ENCODE results near the gene PPP1R12A. TPM values are rescaled to one million over a fixed set of nuclear protein-coding genes. Genes with fewer than 3 reads are reported as not detected.
"Not testable (repeated sequence)": the region's sequence is repeated elsewhere in the genome, so short reads cannot be mapped to it uniquely, and the experiment has no call there.

PPP1R12A gene
- polyA plus RNA-seq (2013, experiment 1 of 2; ENCODE audit: insufficient read length), result 100 TPM
- polyA plus RNA-seq (2013, experiment 2 of 2; ENCODE audit: insufficient read length), result 88.4 TPM

- peak; percentile 99 for DNase-seq
Observed at GRCh38 chr12:79935021-79935623, at the start of gene PPP1R12A. Gene PPP1R12A (minus strand): TSS chr12:79935097. CDS start chr12:79934931, 166 bp downstream.

GRCh38 chr12:79983986-79984620 is 49.2 kb upstream of the PPP1R12A start:
- DNase-seq, result peak; percentile 62

DNA sequence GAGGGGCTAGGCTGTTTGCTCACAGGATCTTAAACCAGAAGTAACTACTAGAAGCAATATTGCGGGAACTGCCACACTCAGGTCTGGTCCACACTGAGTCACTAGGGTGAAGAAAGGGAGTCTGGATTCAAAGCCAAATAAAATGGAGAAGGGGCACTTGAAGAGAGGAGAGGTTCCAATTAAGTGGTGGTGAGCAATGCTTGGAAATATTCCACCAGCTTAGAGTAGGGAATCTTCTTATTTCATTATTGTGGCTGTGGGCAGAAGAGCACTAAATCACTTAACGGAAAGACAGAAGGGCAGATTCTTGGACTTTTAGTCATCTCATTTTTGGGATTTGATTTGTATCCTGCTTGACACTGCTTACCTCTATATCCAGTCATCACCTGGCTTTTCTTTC is 48.6 kb upstream of the PPP1R12A start:
- DNase-seq, result peak; percentile 99

GRCh38 chr12:79982086-79983062 is 47.5 kb upstream of the PPP1R12A start:
- peak; percentile 78 for DNase-seq

DNA sequence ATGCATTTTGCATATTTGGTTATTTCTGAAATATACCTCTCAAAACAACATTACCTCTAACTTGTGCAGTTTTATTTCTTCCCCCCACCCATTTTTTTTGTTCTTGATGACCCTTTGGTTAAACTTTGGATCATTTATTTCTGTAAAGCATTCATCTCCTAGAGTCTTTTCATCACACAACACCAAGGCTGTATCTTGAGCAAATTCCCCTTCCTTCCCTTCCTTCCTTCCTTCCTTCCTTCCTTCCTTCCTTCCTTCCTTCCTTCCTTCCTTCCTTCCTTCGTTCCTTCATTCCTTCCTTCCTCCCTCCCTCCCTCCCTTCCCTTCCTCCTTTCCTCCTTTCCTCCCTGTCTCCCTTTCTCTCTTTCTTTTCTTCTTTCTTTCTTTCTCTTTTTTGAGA is 43.8 kb upstream of the PPP1R12A start:
- DNase-seq, result no peak

DNA sequence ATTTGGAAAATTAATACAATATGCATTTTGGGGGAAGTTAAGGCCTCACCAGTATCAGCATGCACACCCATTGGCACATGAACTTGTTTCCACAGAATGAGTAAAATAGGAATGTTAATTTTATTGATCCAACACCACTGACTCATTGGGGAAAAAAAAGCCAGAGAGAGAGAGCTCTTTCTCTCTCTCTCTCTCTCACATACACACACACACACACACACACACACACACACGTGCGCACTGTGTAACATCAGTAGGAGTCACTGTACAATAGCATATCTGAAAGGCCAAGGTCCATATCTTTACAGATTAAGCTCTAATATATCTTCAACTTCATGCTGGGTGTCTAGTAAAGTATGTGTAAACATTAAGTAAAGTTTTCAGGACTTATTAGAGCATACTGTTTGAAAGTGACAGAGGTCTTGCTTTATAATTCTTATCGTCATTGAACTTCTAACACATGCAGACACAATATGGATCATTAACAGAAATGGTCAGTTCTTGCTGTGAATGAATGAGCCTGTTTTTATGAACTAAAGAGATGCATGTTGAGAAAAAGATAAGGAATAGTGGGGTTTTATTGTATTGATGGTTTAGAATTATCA is 43.1 kb upstream of the PPP1R12A start:
- peak; percentile 85 for DNase-seq

GRCh38 chr12:79975143-79975542 is 40.2 kb upstream of the PPP1R12A start:
- DNase-seq, result no peak

DNA sequence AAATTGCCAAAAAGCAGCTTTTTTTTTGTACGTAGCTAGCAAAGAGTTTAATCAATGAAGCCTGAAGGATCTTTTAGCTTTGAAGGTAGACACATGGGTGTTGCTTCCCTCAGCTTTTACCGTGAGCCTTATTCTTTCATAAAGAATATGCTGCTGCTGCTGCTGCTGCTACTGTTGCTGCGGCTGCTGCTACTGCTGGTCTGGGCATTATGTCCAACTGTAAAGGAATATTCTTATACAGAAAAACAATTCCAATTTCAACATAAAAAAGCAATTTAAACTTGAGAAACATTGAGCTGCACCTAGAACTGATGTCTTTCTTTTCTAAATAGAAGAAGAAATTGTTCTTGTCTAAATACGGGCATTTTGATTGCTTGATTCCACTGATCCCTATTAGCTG is 38.9 kb upstream of the PPP1R12A start:
- DNase-seq, result no peak

GRCh38 chr12:79964100-79964627 is 29.3 kb upstream of the PPP1R12A start:
- no peak for DNase-seq

GRCh38 chr12:79961411-79961810 is 26.5 kb upstream of the PPP1R12A start:
- no peak for DNase-seq

DNA sequence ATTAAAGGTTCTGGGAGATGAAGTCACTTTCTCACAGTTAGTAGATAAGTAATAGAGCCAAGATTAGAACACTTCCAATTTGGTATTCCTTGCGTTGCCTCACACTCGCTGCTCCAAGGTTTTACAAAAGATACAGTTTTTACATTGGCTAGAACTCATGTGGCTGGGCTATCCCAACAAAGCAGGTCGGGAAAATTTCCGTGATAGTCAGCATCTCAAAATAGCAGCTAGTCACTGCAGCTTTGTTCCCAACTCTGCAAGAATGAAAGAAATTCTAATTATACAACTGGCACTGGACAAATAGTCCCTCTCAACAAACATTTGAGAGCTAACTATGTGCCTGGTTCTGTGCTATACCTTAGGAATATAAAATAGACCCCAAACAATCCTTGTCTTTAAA is 24.6 kb upstream of the PPP1R12A start:
- DNase-seq, result no peak

DNA sequence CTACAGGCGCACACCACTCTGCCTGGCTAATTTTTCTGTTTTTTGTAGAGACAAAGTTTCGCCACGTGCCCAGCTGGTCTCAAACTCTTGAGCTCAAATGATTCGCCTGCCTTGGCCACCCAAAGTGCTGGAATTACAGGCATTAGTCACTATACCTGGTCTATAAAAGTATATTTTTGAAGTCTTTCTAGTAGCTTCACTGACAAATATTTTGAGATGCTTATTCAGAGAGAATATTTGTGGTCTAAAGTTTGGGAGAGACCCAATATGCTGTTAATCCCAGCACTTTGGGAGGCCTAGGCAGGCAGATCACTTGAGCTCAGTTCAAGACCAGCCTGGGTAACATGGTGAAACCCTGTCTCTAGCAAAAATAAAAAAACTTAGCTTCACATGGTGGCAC is 22.0 kb upstream of the PPP1R12A start:
- DNase-seq, result peak; percentile 46

- no peak for DNase-seq
Observed at GRCh38 chr12:79955561-79955960, 20.7 kb upstream of the PPP1R12A start.

DNA sequence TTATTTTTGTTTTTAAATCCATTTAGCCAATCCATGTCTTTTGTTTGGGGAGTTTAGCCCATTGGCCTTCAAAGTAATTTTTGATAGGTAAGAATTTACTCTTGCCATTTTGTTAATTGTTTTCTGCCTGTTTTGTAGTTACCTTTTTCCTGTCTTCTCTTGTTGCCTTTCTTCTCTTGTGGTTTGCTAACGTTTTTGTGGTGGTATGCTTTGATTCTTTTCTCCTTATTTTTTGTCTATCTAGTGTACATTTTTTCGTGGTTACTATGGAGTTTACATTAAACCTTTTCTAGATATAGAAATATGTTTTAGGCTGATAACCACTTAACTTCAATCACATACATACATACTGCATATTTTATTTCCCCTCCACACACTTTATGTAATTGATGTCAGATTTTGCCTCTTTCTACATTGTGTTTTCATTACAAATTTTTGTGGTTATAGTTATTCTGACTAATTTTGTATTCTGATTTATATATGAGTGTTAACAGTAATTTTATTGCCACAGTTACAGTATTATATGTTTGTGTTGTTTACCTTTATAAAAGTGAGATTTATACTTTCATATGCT is 19.2 kb upstream of the PPP1R12A start:
- DNase-seq, result peak; percentile 33

DNA sequence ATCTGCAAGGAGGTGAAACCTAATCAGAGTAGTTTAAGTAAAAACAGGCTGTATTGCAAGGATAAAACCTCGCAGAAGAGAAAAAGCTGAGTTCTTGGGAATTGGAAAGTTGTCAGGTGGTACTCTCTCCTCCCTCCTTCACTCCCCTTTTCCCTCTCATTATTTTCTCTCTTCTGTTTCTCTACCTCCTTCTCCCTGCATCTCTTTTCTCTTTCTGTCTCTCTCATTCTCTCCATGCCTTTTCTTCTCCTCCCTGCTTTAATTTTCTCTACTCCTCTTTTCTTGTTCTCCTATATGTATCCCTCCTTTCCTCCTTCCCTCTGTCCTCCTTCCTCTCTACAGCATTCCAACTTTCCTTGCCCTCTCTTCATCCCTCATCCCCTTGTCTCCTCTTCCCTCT is 14.2 kb upstream of the PPP1R12A start:
- DNase-seq, result no peak

GRCh38 chr12:79945433-79945832 is 10.5 kb upstream of the PPP1R12A start:
- DNase-seq, result no peak

DNA sequence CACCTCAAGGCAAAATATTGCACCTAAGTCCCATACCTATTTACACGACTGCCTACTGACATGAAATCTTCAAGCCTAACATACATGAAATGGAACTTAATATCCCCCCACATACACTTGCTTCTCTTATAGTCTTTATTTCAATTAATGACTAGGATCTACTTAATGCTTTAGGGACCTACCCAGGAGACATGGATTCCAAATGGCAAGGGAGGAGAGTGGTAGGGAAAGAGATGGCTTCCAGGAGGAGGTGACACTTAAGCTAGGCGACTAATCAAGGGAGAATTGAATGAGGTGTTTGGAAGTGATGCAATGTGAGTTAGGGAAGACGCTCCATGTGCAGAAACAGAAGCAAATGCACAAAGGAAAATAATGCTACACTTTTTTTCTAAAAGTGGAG is 9.7 kb upstream of the PPP1R12A start:
- DNase-seq, result no peak

DNA sequence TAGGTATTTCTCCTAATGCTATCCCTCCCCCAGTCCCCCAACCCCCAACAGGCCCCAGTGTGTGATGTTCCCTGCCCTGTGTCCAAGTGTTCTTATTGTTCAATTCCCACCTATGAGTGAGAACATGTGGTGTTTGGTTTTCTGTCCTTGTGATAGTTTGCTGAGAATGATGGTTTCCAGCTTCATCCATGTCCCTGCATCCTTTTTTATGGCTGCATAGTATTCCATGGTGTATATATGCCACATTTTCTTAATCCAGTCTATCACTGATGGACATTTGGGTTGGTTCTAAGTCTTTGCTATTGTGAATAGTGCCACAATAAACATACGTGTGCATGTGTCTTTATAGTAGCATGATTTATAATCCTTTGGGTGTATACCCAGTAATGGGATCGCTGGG is 7.9 kb upstream of the PPP1R12A start:
- not testable (repeated sequence) for DNase-seq

DNA sequence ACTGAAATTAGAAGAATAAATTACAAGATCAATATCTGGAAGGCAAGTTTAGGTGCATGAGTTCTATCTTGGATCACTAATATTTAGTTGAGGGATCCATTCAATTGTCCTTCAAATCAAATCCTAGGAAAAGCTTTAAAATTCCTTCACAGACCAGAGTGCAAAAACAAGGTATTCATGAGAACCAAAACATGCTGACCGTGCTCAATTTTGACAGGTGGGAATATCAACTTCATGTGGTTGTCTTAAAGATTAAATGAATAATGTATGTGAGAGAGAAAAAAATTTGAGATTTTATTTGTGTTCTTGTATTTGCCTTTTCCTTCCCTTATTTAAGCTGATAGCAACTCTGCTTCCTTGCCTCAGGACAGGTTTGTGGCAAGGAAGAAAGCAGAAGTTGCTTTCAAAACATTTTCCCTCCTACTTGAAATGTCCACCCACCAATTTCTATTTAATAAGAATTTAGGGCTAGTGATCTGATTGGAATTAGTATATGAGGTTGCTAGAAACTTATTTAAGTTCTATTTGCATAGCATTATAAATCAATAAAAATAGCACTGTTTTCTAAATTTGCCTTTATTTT is 4.9 kb upstream of the PPP1R12A start:
- no peak for DNase-seq

- DNase-seq, result no peak
Observed at GRCh38 chr12:79938843-79939242, 3.9 kb upstream of the PPP1R12A start.

DNA sequence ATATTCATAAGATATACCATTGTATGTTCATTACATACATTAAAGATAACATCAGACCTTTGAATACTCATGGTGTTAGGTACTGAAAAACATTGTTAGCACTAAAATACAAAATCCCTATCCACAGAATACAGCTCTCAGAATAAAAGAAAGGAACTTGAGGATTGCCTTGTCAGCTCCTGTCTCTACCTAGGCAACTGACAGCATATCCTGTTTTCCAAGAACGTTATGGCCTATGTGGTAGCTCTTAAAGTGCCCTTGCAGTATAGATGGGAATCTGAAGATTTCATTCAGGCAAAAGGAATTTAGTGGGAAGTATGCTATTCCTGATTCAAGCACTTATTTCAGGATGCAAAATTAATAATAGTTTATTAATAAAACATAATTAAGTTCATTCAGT is 1.8 kb upstream of the PPP1R12A start:
- peak; percentile 16 for DNase-seq
